Cardiac fibroblast (primary cell): ENCODE results near the gene CRYGN.

Source experiments
- DNase-seq, 2 donors: peaks; one replicate each; pipeline versions ENCODE4 v3.0.0 to v3.0.0-alpha.2; 2010; ENCODE audit warnings: low read depth in 2 of 2
- H3K4me3 ChIP-seq, 2 donors: replicated peaks in 1 of 2; 1 replicate in 1 of 2; 2 replicates in 1 of 2; pipeline ENCODE4 v1.5.1; 2011; ENCODE audit warnings: low read depth in 2 of 2, low read length in 2 of 2, mild to moderate bottlenecking in 2 of 2, moderate library complexity in 1 of 2
- TF ChIP-seq, protein P1 (sequence below): IDR thresholded peaks from one replicate; pipeline ENCODE4 v1.5.1; 2011; ENCODE audit warnings: low read depth, mild to moderate bottlenecking, low read length, inconsistent platforms

CRYGN gene

DNA sequence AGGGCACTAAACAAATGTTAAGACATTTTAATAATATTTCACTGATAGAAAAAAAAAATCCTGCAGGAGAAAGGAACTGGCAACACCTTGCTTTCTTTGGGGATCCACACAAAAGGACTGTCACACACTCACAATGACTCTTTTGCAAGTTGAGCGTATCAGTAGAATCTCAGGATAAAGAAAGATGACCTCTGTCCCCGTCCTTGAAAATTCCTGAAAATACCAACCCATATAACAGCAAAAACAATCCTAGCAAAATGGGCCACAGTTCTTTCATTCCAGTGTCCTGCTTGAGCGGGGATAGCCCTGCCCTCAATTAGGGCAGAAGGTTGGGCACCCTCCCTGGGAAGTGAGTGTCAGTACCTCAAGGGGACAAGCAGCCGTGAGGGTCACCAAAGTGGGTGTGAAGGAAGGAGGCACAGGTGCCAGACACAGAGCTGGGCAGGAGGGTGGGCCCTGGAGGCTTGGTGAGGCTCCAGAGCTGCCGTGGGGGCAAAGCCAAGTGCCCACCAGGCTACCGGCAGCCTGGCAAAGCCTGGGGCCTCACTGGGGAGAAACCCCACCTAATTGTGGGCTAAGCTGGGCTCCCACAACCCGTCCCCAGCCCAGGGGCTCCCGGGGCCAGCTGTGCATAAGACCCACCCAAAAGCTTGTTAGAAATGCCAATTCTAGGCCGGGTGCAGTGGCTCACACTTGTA, 32.9 kb downstream of the CRYGN start:
- no peak for DNase-seq
- TF ChIP-seq, protein P1, sequence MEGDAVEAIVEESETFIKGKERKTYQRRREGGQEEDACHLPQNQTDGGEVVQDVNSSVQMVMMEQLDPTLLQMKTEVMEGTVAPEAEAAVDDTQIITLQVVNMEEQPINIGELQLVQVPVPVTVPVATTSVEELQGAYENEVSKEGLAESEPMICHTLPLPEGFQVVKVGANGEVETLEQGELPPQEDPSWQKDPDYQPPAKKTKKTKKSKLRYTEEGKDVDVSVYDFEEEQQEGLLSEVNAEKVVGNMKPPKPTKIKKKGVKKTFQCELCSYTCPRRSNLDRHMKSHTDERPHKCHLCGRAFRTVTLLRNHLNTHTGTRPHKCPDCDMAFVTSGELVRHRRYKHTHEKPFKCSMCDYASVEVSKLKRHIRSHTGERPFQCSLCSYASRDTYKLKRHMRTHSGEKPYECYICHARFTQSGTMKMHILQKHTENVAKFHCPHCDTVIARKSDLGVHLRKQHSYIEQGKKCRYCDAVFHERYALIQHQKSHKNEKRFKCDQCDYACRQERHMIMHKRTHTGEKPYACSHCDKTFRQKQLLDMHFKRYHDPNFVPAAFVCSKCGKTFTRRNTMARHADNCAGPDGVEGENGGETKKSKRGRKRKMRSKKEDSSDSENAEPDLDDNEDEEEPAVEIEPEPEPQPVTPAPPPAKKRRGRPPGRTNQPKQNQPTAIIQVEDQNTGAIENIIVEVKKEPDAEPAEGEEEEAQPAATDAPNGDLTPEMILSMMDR: no peak
- H3K4me3 ChIP-seq: no peak overlapping the region

DNA sequence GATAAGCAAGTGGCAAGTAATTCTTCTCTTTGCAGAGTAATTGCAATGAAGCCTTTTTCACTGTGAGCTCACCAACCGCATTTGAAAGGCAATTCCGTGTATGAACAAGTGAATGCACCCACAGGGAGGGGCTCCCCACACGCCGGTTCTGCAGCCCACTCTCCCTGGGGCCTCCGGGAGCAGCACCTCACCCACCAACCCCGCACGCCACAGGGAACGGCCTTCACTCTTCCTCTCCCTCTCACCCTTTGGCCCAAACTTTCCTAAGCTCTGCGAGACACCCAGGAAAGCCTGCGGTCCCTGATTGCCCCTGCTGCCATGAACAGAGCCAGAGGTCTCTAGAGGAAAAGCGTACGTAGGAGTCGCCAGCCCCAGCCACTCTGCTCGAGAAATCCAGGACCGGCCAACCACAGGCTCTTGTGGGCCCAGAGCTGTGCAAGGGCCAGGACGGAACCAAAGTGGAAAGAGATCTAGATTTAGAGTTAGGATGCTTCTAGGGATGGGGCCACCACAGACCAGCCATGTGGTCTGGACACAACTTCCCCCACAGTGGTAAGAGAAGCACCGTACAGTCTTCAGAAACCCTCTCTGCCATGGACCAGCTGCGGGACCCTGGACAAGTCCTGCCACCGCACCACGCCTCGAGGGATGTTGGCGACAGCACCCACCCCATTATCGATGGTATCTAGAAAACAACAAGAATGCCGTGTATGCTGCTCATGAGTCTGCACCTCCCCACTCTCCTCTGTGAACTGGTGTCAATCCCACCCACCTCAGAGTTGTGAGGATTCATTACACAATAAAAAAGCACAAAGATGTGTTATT, 33.7 kb downstream of the CRYGN start:
- no peak overlapping the region for H3K4me3 ChIP-seq
- TF ChIP-seq, protein P1: no peak
- no peak for DNase-seq

DNA sequence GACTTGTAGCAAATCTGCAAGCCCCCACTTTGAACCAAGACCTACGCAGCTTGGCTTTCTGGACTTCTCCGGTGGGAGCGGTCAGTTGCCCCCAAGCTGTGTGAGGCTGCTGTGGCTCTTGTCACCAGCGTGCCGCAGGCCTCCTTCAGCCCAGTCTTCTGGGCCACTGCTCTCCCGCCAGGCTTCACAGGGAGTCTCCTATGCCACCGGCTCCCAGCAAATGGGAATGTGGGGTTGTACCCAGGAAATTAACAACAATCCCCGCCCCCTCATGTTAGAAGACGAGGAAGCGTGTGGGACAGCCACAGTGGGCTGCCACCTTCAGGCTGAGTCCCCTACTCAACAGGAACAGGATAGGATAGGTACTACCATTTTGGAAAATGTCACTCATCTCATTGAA, 34.4 kb downstream of the CRYGN start:
- no peak for DNase-seq
- TF ChIP-seq, protein P1: no peak
- H3K4me3 ChIP-seq: no peak overlapping the region

DNA sequence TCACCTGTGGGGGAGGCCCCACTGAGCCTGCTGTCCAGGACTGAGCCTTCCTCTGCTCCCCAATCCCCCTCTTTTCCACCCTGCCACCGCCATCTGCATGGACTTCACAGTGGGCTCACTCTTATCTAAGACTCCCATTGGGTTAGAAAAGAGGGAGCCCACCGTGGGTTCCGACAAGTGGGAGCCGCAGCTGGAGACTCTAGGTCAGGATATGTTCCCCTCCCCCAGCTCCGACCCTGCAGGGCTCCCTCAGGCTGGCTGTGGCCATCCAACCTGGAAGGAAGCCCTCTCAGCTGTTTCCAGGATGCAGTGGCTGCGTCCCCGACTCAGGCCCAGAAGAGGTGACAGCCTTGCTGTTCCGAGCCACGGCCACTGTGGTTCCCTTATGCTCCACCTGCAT, 34.9 kb downstream of the CRYGN start:
- no peak for DNase-seq
- TF ChIP-seq, protein P1: no peak
- no peak overlapping the region for H3K4me3 ChIP-seq

DNA sequence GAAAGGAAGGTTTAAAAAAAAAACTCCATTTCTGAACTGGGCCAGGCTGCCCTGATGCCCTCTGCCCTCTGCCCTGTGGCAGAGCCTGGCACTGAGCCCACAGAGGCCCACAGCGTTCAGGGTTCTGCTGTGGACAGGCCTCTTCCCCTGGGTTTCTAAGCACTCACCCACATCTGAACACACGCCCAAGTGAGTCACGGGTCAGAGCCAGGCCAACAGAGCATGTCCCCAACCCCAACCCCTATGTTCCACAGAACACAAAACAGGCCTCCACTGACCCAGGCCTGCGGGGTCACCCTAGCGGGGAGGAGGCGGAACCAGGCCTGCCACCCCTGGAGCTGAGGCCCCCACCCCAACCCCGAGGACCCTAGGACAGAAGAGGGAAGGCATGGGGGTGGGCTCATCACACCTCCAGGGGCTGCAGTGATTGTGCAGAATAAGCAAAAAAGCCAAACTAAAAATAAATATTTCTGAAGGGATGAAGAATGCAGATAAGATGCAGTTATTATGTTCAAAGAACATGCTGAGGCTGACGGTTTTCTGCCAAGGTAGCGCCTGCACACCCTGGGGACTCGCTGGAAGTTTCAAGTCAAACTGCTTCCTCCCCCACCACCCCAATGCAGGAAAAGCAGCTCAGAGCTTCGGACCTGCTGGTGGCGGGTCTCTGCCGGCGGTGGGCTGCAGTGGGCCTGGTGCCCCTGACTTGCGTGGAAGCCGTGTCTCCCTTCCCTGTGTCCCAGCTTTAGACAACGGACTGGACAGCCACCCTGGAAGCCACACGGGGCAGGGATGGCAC, 35.5 kb downstream of the CRYGN start:
- TF ChIP-seq, protein P1: no peak
- peak; percentile 38 to 79 for DNase-seq
- H3K4me3 ChIP-seq: no peak overlapping the region

DNA sequence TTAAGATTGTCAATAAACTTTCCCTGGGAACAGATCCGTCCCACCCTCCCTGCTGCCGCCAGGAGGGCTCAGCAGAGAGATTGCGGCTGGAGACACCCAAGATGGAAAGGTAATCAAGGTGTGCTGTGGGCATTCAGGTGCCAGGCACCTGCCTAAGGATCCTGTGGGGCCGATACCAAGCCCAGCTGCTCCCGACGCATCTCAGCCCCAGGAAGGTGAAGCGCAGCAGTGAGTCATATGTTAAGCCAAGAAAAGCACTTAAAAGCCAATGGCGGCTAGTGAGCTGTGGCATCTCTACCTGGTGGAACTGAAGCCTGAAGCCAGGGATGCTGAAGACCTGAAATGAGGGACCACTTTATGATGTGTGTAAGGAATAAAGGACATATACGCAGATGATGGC, 36.2 kb downstream of the CRYGN start:
- TF ChIP-seq, protein P1: no peak
- no peak for DNase-seq
- no peak overlapping the region for H3K4me3 ChIP-seq
